Measurements from ENCODE around the gene INO80D. TPM values are rescaled to one million over a fixed set of nuclear protein-coding genes. Genes with fewer than 3 reads are reported as not detected.

The INO80D gene
- total and polyA plus RNA-seq, 2 of the 13 experiments (the other 11 are each of a cell fraction or from before 2014, with no cell fraction given), result 7.6 to 7.9 TPM

DNA sequence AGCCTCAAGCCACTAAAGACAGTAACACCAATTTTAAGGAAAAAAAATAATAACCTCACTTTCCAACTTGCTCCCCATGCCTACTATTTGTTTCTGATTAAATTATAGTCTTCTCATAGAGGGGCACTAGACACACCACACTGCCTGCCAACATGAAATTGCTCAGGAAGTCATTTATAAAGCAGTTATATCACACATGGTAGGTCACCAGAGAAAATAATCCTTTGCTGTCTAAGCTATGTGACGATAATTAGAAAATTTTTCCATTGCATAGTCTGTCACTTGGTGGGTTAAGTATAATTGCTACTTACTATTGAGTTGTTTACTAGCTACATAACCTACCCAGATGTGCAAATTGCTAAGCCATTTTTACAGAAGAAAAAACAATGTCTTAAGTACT is 85.2 kb downstream of the INO80D start (continued):
- TF ChIP-seq, protein P1, sequence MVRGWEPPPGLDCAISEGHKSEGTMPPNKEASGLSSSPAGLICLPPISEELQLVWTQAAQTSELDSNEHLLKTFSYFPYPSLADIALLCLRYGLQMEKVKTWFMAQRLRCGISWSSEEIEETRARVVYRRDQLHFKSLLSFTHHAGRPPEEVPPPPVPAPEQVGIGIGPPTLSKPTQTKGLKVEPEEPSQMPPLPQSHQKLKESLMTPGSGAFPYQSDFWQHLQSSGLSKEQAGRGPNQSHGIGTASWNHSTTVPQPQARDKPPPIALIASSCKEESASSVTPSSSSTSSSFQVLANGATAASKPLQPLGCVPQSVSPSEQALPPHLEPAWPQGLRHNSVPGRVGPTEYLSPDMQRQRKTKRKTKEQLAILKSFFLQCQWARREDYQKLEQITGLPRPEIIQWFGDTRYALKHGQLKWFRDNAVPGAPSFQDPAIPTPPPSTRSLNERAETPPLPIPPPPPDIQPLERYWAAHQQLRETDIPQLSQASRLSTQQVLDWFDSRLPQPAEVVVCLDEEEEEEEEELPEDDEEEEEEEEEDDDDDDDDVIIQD (CRISPR knock-in tag; IDR thresholded peaks at IDR 0.05; ENCODE audit: low read depth), result no peak
- TF ChIP-seq ZNF709 (CRISPR knock-in tag; IDR thresholded peaks at IDR 0.05), result no peak
- no peak for TF ChIP-seq ZNF605 (CRISPR knock-in tag; IDR thresholded peaks at IDR 0.05)
- TF ChIP-seq KDM5B (CRISPR knock-in tag; IDR thresholded peaks at IDR 0.05; ENCODE audit: borderline replicate concordance), result no peak
- TF ChIP-seq, protein P2, sequence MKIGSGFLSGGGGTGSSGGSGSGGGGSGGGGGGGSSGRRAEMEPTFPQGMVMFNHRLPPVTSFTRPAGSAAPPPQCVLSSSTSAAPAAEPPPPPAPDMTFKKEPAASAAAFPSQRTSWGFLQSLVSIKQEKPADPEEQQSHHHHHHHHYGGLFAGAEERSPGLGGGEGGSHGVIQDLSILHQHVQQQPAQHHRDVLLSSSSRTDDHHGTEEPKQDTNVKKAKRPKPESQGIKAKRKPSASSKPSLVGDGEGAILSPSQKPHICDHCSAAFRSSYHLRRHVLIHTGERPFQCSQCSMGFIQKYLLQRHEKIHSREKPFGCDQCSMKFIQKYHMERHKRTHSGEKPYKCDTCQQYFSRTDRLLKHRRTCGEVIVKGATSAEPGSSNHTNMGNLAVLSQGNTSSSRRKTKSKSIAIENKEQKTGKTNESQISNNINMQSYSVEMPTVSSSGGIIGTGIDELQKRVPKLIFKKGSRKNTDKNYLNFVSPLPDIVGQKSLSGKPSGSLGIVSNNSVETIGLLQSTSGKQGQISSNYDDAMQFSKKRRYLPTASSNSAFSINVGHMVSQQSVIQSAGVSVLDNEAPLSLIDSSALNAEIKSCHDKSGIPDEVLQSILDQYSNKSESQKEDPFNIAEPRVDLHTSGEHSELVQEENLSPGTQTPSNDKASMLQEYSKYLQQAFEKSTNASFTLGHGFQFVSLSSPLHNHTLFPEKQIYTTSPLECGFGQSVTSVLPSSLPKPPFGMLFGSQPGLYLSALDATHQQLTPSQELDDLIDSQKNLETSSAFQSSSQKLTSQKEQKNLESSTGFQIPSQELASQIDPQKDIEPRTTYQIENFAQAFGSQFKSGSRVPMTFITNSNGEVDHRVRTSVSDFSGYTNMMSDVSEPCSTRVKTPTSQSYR (CRISPR knock-in tag; IDR thresholded peaks at IDR 0.05; ENCODE audit: borderline replicate concordance), result no peak

DNA sequence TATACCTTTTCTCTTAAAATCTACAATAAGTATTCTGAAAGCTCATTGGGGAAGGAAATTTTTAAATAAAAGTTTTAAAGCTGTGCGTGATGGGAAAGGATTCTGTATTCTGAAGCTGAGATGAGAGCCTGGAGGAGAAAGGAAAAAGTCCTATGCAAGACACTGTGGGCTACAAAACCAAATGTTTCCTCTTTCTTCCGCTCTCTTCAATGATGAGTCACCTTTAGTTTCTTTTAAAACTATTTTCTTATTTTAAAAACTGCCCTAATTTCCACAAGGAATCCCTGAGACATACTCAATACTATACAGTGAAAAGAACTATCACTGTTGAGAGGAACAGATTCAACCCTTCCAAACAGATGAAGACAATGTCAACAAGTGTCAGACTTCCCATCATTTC is 87.4 kb downstream of the INO80D start:
- FAIRE-seq (no peak), DNase-seq (ENCODE audit: low spot score) (no peak), ATAC-seq (no peak)
- in situ Hi-C loops (cut with HindIII; ENCODE audit: extremely low pct_ligation_motif_present, low pct_unique_long_range_greater_than_20kb), result no loop called here
- Histone ChIP-seq H3K4me3 (replicated peaks in 1 of 3; ENCODE audit: insufficient read depth in 1 of 3, low read depth in 2 of 3, low read length in 3 of 3) (no peak overlapping the region), H2AFZ (ENCODE audit: low read length) (no peak overlapping the region), H3K4me1 (ENCODE audit: insufficient read depth, low read length) (no peaks in the 10 kb centered on the region), H3K27ac (ENCODE audit: extremely low read length, insufficient read depth, low read length) (no peak overlapping the region), H3K36me3 (replicated peaks in 1 of 2; ENCODE audit: control insufficient read depth in 1 of 2, insufficient read depth in 2 of 2, low read length in 2 of 2) (peaks cover 1 to 31% of the 10 kb centered on the region in 2 experiments), H3K27me3 (ENCODE audit: control insufficient read depth in 1 of 2, insufficient read depth in 2 of 2, low read length in 2 of 2) (no peaks in the 10 kb centered on the region), H4K20me1 (ENCODE audit: insufficient read depth, low read length) (no peaks in the 10 kb centered on the region), H3K4me2 (ENCODE audit: low read depth, low read length) (no peak overlapping the region), H3K9me3 (ENCODE audit: low read length) (no peaks in the 10 kb centered on the region), H3K9ac (ENCODE audit: insufficient read depth, low read depth, low read length) (no peak overlapping the region), H3K79me2 (ENCODE audit: insufficient read depth, low read length) (no peaks in the 10 kb centered on the region)
- ChIA-PET POLR2A (no interaction called here), CTCF (ENCODE audit: low intra/inter-chr PET ratio, low total read pairs) (no interaction called here)
- no TSS peak for BruUV-seq (replicated peaks)
- no peak for TF ChIP-seq GABPB1 (CRISPR knock-in tag; IDR thresholded peaks at IDR 0.05)
- TF ChIP-seq CCAR2 (optimal IDR thresholded peaks at IDR 0.05; ENCODE audit: low read depth, low read length), result no peak
- no peak for TF ChIP-seq HNRNPK (IDR thresholded peaks at IDR 0.05; ENCODE audit: low read depth, low read length, poor library complexity, severe bottlenecking)
- TF ChIP-seq ZNF331 (CRISPR knock-in tag; IDR thresholded peaks at IDR 0.05), result no peak
- TF ChIP-seq, protein P3, sequence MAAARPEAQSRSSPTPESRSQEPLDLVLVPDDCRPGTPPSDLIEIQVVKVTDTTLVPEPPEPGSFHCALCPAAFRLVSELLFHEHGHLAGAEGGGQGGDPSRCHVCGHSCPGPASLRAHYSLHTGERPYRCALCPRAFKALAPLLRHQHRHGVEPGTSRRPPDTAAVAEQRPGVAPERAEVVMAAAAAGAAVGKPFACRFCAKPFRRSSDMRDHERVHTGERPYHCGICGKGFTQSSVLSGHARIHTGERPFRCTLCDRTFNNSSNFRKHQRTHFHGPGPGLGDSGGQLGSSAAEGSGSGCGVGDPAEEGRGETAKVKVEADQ (CRISPR knock-in tag; IDR thresholded peaks at IDR 0.05; ENCODE audit: borderline replicate concordance), result no peak
- no peak for TF ChIP-seq ZNF709 (CRISPR knock-in tag; IDR thresholded peaks at IDR 0.05)
- TF ChIP-seq RBM39 (IDR thresholded peaks at IDR 0.05; ENCODE audit: low read depth, low read length, poor library complexity, severe bottlenecking), result no peak
- no peak for TF ChIP-seq SNAI1 (CRISPR knock-in tag; IDR thresholded peaks at IDR 0.05; ENCODE audit: borderline replicate concordance)
- no peak for TF ChIP-seq KAT7 (CRISPR knock-in tag; IDR thresholded peaks at IDR 0.05; ENCODE audit: borderline replicate concordance)
- no peak for TF ChIP-seq TBX2 (CRISPR knock-in tag; IDR thresholded peaks at IDR 0.05; ENCODE audit: borderline replicate concordance)
- no peak for TF ChIP-seq MTA3 (CRISPR knock-in tag; IDR thresholded peaks at IDR 0.05)
- TF ChIP-seq, protein P4, sequence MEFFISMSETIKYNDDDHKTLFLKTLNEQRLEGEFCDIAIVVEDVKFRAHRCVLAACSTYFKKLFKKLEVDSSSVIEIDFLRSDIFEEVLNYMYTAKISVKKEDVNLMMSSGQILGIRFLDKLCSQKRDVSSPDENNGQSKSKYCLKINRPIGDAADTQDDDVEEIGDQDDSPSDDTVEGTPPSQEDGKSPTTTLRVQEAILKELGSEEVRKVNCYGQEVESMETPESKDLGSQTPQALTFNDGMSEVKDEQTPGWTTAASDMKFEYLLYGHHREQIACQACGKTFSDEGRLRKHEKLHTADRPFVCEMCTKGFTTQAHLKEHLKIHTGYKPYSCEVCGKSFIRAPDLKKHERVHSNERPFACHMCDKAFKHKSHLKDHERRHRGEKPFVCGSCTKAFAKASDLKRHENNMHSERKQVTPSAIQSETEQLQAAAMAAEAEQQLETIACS (CRISPR knock-in tag; IDR thresholded peaks at IDR 0.05), result no peak
- no peak for TF ChIP-seq PLRG1 (conservative IDR thresholded peaks at IDR 0.05)
- intact Hi-C loops (cut with micrococcal nuclease; ENCODE audit: unreplicated experiment), result no loop called here
- WGBS (ENCODE audit: low lambda C conversion rate), result 95% methylated on average over 2 of the region's 2 CpGs

Measured in HepG2 (cell line).